Globus pallidus (tissue), 1 donor: ENCODE measurements around the gene ATG14.
"Not testable (repeated sequence)": the region's sequence is repeated elsewhere in the genome, so short reads cannot be mapped to it uniquely, and the experiment has no call there.

Experiments used
- DNase-seq: peaks from one replicate; pipeline ENCODE4 v3.0.0-alpha.2; 2015; ENCODE audit warnings: low spot score

The ATG14 gene

GRCh38 chr14:55350461-55350860 is 61.2 kb downstream of the ATG14 start:
- DNase-seq, result no peak

DNA sequence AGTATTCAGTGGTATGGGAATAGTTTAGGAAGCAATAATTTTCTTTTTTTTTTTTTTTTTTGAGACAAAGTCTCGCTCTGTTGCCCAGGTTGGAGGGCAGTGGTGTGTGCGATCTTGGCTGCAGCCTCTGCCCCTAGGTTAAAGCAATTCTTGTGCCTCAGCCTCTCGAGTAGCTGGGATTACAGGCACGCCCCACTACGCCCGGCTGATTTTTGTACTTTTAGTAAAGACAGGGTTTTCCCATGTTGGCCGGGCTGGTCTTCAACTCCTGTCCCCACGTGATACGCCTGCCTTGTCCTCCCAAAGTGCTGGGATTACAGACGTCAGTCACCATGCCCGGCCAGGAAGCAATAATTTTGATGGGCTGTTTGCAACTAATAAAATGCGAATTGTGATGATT is 62.1 kb downstream of the ATG14 start:
- DNase-seq, result no peak

- DNase-seq, result no peak
Measured at GRCh38 chr14:55348766-55349453, 62.7 kb downstream of the ATG14 start.

GRCh38 chr14:55347748-55348147 is 63.9 kb downstream of the ATG14 start:
- no peak for DNase-seq

- DNase-seq, result no peak
Measured at GRCh38 chr14:55347040-55347439, 64.6 kb downstream of the ATG14 start.

- DNase-seq, result not testable (repeated sequence)
Measured at GRCh38 chr14:55344582-55345163, 67.0 kb downstream of the ATG14 start.

DNA sequence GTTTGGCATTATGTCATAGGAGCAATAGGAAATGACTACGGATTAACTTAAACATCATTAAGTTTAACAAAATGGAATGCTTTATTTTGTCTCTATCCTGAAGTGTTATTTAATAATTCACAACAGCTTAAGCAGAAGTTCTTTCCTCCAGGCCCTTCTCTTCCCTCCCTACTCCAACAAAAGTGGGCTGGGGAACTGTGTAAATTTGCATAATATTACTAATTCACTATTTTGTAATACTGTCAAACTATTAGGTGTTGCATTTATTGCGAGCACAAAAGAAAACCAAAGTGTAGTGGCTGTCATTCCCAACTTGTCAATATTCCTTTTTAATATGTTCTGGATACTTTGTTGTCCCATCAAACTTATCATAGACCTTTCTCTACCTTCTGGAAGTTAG is 69.8 kb downstream of the ATG14 start:
- no peak for DNase-seq

DNA sequence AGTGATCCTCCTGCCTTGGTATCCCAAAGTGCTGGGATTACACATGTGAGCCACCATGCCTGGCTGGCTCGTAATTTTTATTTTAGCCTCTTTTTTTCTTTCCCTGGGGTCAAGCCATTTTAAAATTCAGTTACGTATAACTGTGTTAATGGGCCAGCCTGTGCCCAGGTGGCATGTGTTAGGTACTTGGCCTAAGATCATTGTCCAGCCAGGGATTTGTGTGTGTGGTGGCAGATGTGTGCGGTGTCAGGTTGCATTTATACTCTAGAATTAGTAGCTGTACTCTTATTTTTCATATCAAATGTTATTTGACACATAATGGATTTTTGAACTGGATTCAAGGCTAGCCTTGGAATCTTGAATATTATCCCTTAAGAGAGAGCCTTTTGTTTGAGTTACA is 71.1 kb downstream of the ATG14 start:
- no peak for DNase-seq

- DNase-seq, result no peak
Measured at GRCh38 chr14:55339770-55340169, 71.9 kb downstream of the ATG14 start.

DNA sequence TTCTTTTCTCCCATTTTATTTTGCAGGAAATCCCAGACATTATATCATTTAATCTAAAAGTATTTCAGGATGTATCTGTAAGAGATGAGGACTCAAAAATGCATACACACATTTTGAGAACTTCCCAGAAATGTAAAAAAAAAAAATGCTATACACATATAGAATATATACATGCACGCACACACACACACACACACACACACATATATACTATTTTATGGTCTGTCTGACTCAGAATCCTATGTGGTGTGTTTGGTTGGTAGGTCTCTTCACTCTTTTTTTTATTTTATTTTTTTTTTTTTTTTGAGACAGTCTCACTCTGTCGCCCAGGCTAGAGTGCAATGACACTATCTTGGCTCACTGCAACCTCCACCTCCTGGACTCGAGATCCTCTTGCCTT is 74.9 kb downstream of the ATG14 start:
- DNase-seq, result no peak

DNA sequence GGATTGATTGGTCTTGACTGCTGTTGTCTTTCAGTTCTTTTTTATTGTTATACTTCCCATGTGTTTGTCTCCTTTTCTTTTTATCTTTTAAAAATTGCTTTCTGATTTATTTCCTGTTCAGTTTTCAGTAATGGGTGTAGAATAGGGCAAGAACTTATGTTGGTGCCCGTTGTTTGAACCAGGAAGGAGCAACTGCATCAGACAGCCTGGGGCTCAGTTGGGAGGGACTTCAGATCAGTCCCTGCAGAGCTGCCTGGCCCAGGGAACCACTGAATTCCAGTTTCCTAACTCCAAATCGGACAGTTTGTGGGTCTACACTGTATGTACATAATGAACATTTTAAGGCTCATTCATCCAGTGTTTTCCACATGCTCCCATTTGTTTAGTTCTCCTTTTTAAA is 75.5 kb downstream of the ATG14 start:
- DNase-seq, result no peak

DNA sequence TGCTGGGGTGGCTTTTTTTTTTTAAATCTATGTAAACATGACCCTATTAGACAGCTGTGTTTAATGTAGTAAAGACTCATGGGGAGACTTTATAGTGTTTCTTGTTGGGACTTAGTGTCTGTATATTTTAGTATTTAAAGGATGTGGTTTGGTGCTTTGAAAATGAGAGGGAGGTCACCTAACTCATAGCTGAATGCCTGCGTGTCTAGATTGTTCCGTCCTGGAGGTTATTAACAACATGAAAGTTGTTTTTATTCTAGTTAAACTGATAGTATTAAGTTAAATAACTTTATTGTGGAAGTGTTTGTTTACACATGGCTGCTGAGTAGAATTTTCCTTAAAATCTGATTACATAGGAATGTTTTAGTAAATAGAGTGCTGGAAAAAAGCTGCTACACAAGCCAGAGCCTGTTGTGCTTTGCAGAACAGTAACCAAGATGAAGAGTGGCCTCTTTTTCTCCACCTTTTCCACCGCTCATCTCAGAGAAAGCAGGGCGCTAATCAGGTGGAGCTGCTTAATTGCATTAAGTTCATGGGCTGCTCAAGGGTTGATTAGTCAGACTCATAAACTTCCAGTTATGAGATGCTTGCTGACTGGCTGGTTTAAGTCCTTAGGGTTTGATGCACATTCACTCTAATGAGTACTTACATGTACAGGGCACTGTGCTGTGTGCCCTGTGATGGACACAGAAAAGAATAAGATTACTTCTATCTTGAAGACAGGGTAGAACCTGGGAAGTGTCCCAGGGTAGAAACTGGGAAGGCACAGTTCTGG is 77.7 kb downstream of the ATG14 start:
- no peak for DNase-seq

DNA sequence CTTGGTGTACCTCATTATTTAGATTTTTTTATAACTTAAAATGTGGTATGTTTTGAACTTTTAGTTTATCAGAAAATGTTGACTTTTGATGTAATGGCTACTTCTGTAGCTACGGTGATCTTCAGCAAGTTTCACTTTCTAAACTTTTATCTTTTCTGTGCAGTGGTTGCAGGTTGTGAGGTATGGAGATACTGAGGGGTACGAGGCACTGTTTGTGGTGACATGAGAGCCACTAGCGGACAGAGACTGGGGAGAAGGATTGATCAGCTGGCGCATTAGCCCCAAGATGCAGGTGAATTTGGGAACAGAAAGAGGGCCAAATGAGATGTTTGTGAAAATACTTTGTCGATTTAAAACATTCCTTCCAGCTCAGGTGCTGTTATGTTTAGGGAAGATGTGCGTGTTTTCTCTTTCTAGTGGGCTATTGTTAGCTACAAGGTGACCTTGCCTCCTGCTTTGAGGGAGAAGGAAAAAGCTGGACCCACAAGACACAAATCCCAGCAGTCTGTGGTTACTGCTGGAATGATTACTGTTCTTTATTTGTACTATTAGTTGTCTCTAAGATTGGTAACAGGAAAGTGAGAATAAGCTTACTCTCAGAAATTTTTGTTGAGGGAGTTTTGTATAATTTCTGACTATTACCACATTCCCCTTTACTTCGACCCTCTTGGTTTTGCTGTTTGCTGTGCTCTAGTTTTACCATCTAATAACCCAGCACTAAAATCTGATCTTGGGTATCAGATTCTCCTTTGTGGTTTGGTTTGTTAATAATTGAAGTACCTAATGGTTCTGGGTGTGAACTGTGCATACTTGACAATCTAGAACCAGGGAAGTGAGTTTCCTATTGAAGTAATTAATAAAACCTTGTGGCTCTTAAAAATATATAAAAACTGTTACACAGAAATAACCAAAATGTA is 78.7 kb downstream of the ATG14 start:
- DNase-seq, result no peak

GRCh38 chr14:55329999-55330710 is 81.5 kb downstream of the ATG14 start:
- DNase-seq, result no peak

GRCh38 chr14:55328317-55328716 is 83.3 kb downstream of the ATG14 start:
- no peak for DNase-seq

GRCh38 chr14:55327179-55327578 is 84.5 kb downstream of the ATG14 start:
- DNase-seq, result no peak

- DNase-seq, result no peak
Measured at GRCh38 chr14:55324812-55325211, 86.8 kb downstream of the ATG14 start.

DNA sequence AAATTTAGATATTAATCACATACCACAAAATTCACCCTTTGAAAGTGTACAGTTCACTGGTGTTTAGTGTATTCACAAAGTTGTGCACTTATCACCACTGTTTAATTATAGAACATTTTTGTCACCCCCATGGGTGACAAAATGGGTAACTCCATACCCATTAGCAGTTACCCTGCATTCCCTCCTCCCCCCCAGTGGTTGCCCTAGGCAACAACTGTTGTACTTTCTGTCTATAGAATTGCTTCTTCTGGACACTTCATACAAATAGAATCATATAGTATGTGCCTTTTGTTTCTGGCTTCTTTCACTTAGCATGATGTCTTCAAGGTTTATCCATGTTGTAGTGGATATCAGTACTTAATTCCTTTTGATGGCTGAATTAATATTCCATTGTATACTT is 87.7 kb downstream of the ATG14 start:
- no peak for DNase-seq

DNA sequence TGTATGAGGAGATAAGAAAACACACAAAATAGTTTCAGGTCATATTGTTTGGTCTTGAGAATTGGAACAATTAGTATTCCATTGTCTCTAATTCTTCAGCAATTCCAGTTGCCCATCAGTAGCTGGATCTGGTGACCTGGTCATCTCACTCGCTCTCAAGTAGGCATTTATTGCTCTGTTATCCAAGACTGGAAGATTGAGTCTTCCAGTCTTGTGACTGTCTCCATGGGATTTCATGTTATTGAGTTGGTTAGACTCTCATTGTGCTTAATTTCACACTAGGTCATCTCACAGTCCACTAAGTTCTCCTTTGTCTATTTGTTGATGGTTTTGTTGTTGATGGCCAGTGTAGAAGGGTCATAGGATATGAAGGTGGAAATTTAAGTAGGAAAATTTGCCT is 92.9 kb downstream of the ATG14 start:
- no peak for DNase-seq

GRCh38 chr14:55317542-55318306 is 93.9 kb downstream of the ATG14 start:
- no peak for DNase-seq

DNA sequence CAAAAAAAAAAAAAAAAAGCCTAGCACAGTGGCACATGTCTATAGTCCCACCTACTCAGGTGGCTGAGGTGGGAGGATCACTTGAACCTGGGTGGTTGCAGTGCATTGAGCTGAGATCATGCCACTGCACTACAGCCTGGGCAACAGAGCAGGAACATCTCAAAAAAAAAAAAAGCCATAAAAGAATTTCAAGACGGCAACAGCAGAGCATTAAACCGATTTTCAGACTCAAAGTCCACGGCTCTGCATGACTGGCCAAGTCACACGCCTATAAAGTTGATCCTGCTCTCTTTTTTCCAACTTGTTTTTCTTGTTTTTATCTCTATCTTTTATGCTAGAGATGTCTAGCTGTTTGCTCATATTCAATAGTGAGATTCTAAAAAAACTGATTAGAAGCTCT is 95.1 kb downstream of the ATG14 start:
- DNase-seq, result no peak
